Right lobe of liver (tissue), 4 donors: ENCODE data around the gene KMT2A.

ENCODE experiments used
- CTCF ChIP-seq, 4 donors: fragments of 200-600 bp in 3 of 4; fragments of 450-650 bp in 1 of 4; IDR thresholded peaks; one replicate each; pipeline versions ENCODE4 v1.5.1 to v1.8.0; 2016 to 2022; ENCODE audit warnings: antibody characterized with exemption in 4 of 4, mild to moderate bottlenecking in 2 of 4
- POLR2A ChIP-seq: fragments of 450-650 bp; IDR thresholded peaks from one replicate; pipeline ENCODE4 v1.6.1; 2017; ENCODE audit warnings: antibody characterized with exemption, mild to moderate bottlenecking
- donor health status: DM: no; HTN: no; CAD: no.
- donor health status: DM: no; HTN: no; CAD: no.
- donor health status: DM: no; HTN: yes; CAD: no.

GRCh38 chr11:118462178-118462577 lies 25.9 kb downstream of the KMT2A start:
- TF ChIP-seq CTCF (IDR thresholded peaks at IDR 0.05) (no peak), POLR2A (no peak)
